Naive thymus-derived CD4-positive, alpha-beta T cell (primary cell): Measurements from ENCODE around the gene SOX1. TPM values are rescaled to one million over a fixed set of nuclear protein-coding genes. Genes with fewer than 3 reads are reported as not detected.

ENCODE experiments used
- ATAC-seq: fragments of 150-1000 bp; cut with Tn5 transposase; 2 replicates; pipeline ENCODE4 v1.10.0; 2021; ENCODE audit warnings: mild to moderate bottlenecking, moderate library complexity
- CTCF ChIA-PET: fragments of 350-600 bp; sonication (Branson Sonifier 250); formaldehyde crosslinking; loops from one replicate; lab custom pipeline; 2021; ENCODE audit warnings: antibody characterized with exemption; lab: Charles Lee
- POLR2A ChIA-PET: fragments of 350-600 bp; sonication (Branson Sonifier 250); formaldehyde crosslinking; loops from one replicate; lab custom pipeline; 2021; ENCODE audit warnings: antibody characterized with exemption, inconsistent platforms; lab: Charles Lee
- DNase-seq, 9 donors: peaks; one replicate each; pipeline versions ENCODE4 v3.0.0 to v3.0.0-alpha.2; 2020 to 2022; ENCODE audit warnings: mixed read lengths in 1 of 9
- H3K27ac ChIP-seq: one replicate; pipeline ENCODE4 v1.7.0; 2013; ENCODE audit warnings: mild to moderate bottlenecking, low read depth, low read length, moderate library complexity
- H3K27me3 ChIP-seq, 2 donors: one replicate each; pipeline ENCODE4 v1.7.0; 2013; ENCODE audit warnings: low read length in 2 of 2, mild to moderate bottlenecking in 2 of 2, moderate library complexity in 2 of 2; ENCODE audit not compliant: control insufficient read depth in 2 of 2, insufficient read depth in 2 of 2
- H3K36me3 ChIP-seq, 3 experiments: 1 replicate in 2 of 3; 2 replicates in 1 of 3; pipeline ENCODE4 v1.7.0; 2013; ENCODE audit warnings: low read length in 3 of 3, mild to moderate bottlenecking in 3 of 3, moderate library complexity in 1 of 3; ENCODE audit not compliant: insufficient read depth in 3 of 3, control insufficient read depth in 2 of 3
- H3K4me1 ChIP-seq, 2 donors: one replicate each; pipeline ENCODE4 v1.7.0; 2013; ENCODE audit warnings: low read length in 2 of 2, mild to moderate bottlenecking in 2 of 2, moderate library complexity in 1 of 2; ENCODE audit not compliant: control insufficient read depth in 2 of 2, insufficient read depth in 2 of 2
- H3K4me3 ChIP-seq: 2 replicates; pipeline ENCODE4 v1.7.0; 2013; ENCODE audit warnings: mild to moderate bottlenecking, low read length
- H3K9me3 ChIP-seq, 3 experiments: 1 replicate in 2 of 3; 2 replicates in 1 of 3; pipeline ENCODE4 v1.7.0; 2013; ENCODE audit warnings: low read length in 3 of 3; ENCODE audit not compliant: control insufficient read depth in 2 of 3
- H3K27ac Mint-ChIP-seq, 9 donors: one replicate each; pipeline ENCODE4 v1.8.0; 2020 to 2022; ENCODE audit warnings: mixed read lengths in 9 of 9, mild to moderate bottlenecking in 8 of 9, moderate library complexity in 5 of 9, inconsistent platforms in 2 of 9
- H3K27me3 Mint-ChIP-seq, 5 donors: one replicate each; pipeline ENCODE4 v1.8.0; 2021 to 2022; ENCODE audit warnings: mixed read lengths in 5 of 5, mild to moderate bottlenecking in 1 of 5
- H3K36me3 Mint-ChIP-seq, 5 donors: one replicate each; pipeline ENCODE4 v1.8.0; 2020 to 2022; ENCODE audit warnings: mixed read lengths in 5 of 5, mild to moderate bottlenecking in 3 of 5, inconsistent platforms in 1 of 5
- H3K4me1 Mint-ChIP-seq, 7 donors: one replicate each; pipeline ENCODE4 v1.8.0; 2020 to 2022; ENCODE audit warnings: mixed read lengths in 7 of 7, mild to moderate bottlenecking in 3 of 7, inconsistent platforms in 1 of 7
- H3K4me3 Mint-ChIP-seq, 10 donors: one replicate each; pipeline ENCODE4 v1.8.0; 2020 to 2022; ENCODE audit warnings: mild to moderate bottlenecking in 10 of 10, mixed read lengths in 10 of 10, moderate library complexity in 6 of 10, inconsistent platforms in 2 of 10
- H3K9me3 Mint-ChIP-seq, 11 donors: one replicate each; pipeline ENCODE4 v1.8.0; 2020 to 2022; ENCODE audit warnings: mixed read lengths in 11 of 11, mild to moderate bottlenecking in 4 of 11, inconsistent platforms in 1 of 11, moderate library complexity in 1 of 11
- intact Hi-C, 2 donors: fragments of 100-400 bp; cut with micrococcal nuclease; formaldehyde crosslinking; loops; one replicate each; pipeline ENCODE4 v1.15.1; 2023
- polyA plus RNA-seq, 2 donors: library from polyadenylated mRNA; unstranded; fragments of 300-500 nt; fragmentation: Illumina TruSeq; gene quantifications; one replicate each; pipeline ENCODE4 v1.2.3, GENCODE V29; 2021
- total RNA-seq, 6 experiments: library from RNA in 5 of 6; stranded (reverse) in 5 of 6; gene quantifications; 1 replicate in 5 of 6; 2 replicates in 1 of 6; pipeline ENCODE4 v1.2.3 and lab custom pipeline; 2021 to 2026

SOX1 gene
- total and polyA plus RNA-seq, 7 experiments from 2014 or later: not detected

DNA sequence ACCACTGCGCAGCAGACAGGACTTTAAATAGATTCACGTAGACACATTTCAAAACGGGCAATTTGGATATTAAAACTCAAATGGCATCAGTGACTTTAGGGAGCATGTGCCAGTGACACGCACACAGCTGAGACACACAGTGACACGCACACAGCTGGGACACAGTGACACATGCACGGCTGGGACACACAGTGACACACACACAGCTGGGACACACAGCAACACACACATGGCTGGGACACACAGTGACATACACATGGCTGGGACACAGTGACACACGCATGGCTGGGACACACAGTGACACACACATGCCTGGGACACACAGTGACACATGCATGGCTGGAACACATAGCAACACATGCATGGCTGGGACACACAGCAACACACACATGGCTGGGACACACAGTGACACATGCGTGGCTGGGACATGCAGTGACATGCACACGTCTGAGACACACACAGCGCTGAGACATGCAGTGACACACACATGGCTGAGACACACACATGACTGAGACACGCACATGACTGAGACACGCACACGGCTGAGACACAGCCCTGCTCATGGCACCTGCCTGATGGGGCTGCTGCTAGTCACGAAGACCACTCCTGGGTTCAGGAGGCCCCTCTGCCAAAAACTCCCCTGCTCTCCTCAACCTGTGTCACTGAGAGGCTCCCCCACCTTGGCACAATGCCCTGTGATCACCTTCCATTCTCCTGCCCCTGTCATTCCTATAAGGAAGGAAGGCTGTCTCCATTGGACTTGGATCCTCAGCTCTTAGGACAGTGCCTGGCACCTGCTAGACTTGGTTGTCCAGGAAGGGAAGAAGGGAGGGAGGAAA lies 52.5 kb downstream of the SOX1 start:
- no peak for DNase-seq
- Mint-ChIP-seq H3K4me1 (peaks cover 0 to under 1% (median 0%) of the 10 kb centered on the region in 7 donors), H3K4me3 (no peak overlapping the region), H3K36me3 (no peaks in the 10 kb centered on the region), H3K27me3 (peaks cover 0 to 41% (median 15%) of the 10 kb centered on the region in 5 donors), H3K27ac (no peak overlapping the region), H3K9me3 (peaks cover 0 to 2% (median 0%) of the 10 kb centered on the region in 11 donors)
- intact Hi-C loops: no loop called here
- ChIA-PET POLR2A (no interaction called here), CTCF (no interaction called here)
- Histone ChIP-seq H3K4me1 (no peaks in the 10 kb centered on the region), H3K9me3 (no peaks in the 10 kb centered on the region), H3K27ac (no peak overlapping the region), H3K4me3 (no peak overlapping the region), H3K27me3 (no peaks in the 10 kb centered on the region), H3K36me3 (no peaks in the 10 kb centered on the region)
- no peak for ATAC-seq

DNA sequence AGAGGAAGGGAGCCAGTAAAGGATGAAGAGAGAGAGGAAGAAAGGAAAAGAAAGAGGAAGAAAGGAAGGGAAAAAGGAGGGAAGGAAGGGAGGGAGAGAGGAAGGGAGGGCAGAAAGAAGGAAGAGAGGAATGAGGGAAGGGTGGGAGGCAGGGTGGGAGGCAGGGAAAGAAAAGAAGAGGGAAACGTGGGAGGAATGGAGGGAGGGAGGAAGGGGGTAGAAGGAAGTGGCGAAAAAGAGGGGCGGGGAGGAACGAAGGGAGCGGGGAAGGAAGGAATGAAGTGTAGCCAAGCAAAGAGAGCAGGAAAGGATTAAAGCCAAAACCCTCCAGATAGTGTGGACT lies 53.1 kb downstream of the SOX1 start:
- no peaks in the 10 kb centered on the region for H3K4me1 Mint-ChIP-seq
- no peak overlapping the region for H3K27ac Mint-ChIP-seq
- intact Hi-C loops: no loop called here
- Histone ChIP-seq H3K9me3 (no peaks in the 10 kb centered on the region), H3K27me3 (no peaks in the 10 kb centered on the region), H3K27ac (no peak overlapping the region), H3K4me3 (no peak overlapping the region), H3K4me1 (no peaks in the 10 kb centered on the region), H3K36me3 (no peaks in the 10 kb centered on the region)
- no peaks in the 10 kb centered on the region for H3K36me3 Mint-ChIP-seq
- H3K9me3 Mint-ChIP-seq: peaks cover 0 to 2% (median 0%) of the 10 kb centered on the region in 11 donors
- ATAC-seq: no peak
- no peak overlapping the region for H3K4me3 Mint-ChIP-seq
- ChIA-PET CTCF (no interaction called here), POLR2A (no interaction called here)
- DNase-seq: no peak
- H3K27me3 Mint-ChIP-seq: peaks cover 0 to 37% (median 10%) of the 10 kb centered on the region in 5 donors
